ENCODE measurements around the gene CCSER2.

GRCh38 chr10:84511106-84511505 lies 182.7 kb downstream of the CCSER2 start:
- TF ChIP-seq CHD2 (IDR thresholded peaks at IDR 0.05; ENCODE audit: low read length, partially characterized antibody): no peak
- TF ChIP-seq CTCF (IDR thresholded peaks at IDR 0.05): no peak
- TF ChIP-seq TCF12 (IDR thresholded peaks at IDR 0.05): no peak
- TF ChIP-seq MAX (IDR thresholded peaks at IDR 0.05; ENCODE audit: low read depth): no peak
- TF ChIP-seq SMC3 (IDR thresholded peaks at IDR 0.05; ENCODE audit: low read depth, low read length): no peak
- no peak for TF ChIP-seq RAD21 (IDR thresholded peaks at IDR 0.05; ENCODE audit: low read length)
- no peak for TF ChIP-seq RFX5 (IDR thresholded peaks at IDR 0.05; ENCODE audit: low read length)
- TF ChIP-seq USF2 (IDR thresholded peaks at IDR 0.05; ENCODE audit: borderline replicate concordance, low read depth, low read length): no peak
- no peak for TF ChIP-seq REST (IDR thresholded peaks at IDR 0.05; ENCODE audit: low read depth, low read length)

Data from SK-N-SH (cell line).